GM12892 (cell line): ENCODE data around the gene STARD10.

ENCODE experiments used
- POLR2AphosphoS5 ChIP-seq: IDR thresholded peaks from 2 replicates; pipeline ENCODE4 v1.6.1; 2011; ENCODE audit warnings: low read depth, low read length, control low read depth
- TAF1 ChIP-seq: IDR thresholded peaks from 2 replicates; pipeline ENCODE4 v1.6.1; 2011; ENCODE audit warnings: low read depth, mild to moderate bottlenecking, control low read depth, low read length, borderline replicate concordance

GRCh38 chr11:72775288-72776110, 18.3 kb downstream of the STARD10 start:
- TF ChIP-seq POLR2AphosphoS5 (no peak), TAF1 (no peak)
